Endothelial cell (in vitro differentiated cells): ENCODE measurements around the gene SGTA. TPM values are rescaled to one million over a fixed set of nuclear protein-coding genes. Genes with fewer than 3 reads are reported as not detected.

ENCODE experiments used
- DNase-seq: peaks from one replicate; pipeline ENCODE4 v3.0.0; 2021; ENCODE audit warnings: low spot score
- H3K27ac Mint-ChIP-seq: one replicate; pipeline ENCODE4 v1.8.0; 2021; ENCODE audit warnings: mixed read lengths, inconsistent platforms; ENCODE audit not compliant: unreplicated experiment
- H3K27me3 Mint-ChIP-seq: one replicate; pipeline ENCODE4 v1.8.0; 2021; ENCODE audit warnings: mild to moderate bottlenecking, moderate library complexity, mixed read lengths, inconsistent platforms; ENCODE audit not compliant: unreplicated experiment
- H3K36me3 Mint-ChIP-seq: one replicate; pipeline ENCODE4 v1.8.0; 2021; ENCODE audit warnings: mild to moderate bottlenecking, low read depth, mixed read lengths, inconsistent platforms; ENCODE audit not compliant: unreplicated experiment
- H3K4me1 Mint-ChIP-seq: one replicate; pipeline ENCODE4 v1.8.0; 2021; ENCODE audit warnings: mild to moderate bottlenecking, mixed read lengths, inconsistent platforms; ENCODE audit not compliant: unreplicated experiment
- H3K4me3 Mint-ChIP-seq: one replicate; pipeline ENCODE4 v1.8.0; 2021; ENCODE audit warnings: mild to moderate bottlenecking, mixed read lengths, inconsistent platforms; ENCODE audit not compliant: unreplicated experiment
- H3K9me3 Mint-ChIP-seq: one replicate; pipeline ENCODE4 v1.8.0; 2021; ENCODE audit warnings: mixed read lengths, inconsistent platforms; ENCODE audit not compliant: unreplicated experiment
- CTCF ChIP-seq: fragments of 200-600 bp; sonication (generic); IDR thresholded peaks from one replicate; pipeline ENCODE4 v1.5.0; 2021; ENCODE audit warnings: antibody characterized with exemption; ENCODE audit not compliant: unreplicated experiment
- total RNA-seq: library from RNA; stranded (reverse); fragmentation: NEBNext Ultra II Directional; extraction: Animal tissue kit (Norgen Biotek cat#: 25700); gene quantifications from one replicate; pipeline ENCODE4 v1.2.1, GENCODE V29; 2021; ENCODE audit not compliant: unreplicated experiment

The SGTA gene
- total RNA-seq, 1 donor from 2014 or later: 60.4 TPM

DNA sequence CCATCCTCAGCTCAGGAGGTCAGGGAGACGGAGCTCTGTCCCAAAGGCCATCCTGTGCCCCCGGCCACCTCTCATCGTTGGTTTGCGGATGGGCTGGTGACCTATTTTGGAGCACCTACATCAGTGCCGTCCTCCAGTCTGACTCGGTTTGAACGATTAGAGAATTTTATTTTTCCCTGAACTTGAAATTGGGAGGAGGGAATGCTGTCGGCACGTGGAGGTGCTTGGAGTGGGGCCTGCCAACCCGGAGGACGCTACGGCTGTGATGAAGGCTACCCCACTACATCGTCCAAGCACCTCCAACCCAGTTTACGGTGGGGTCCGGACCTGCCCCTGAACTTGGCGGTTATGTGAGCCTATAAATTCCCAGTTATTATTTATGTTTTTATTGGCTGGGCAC lies 33.6 kb upstream of the SGTA start:
- Mint-ChIP-seq H3K27me3 (peaks cover 6% of the 10 kb centered on the region), H3K27ac (no peak overlapping the region), H3K4me1 (no peaks in the 10 kb centered on the region), H3K36me3 (no peaks in the 10 kb centered on the region), H3K9me3 (no peaks in the 10 kb centered on the region), H3K4me3 (no peak overlapping the region)
- no peak for DNase-seq
- TF ChIP-seq CTCF: no peak

DNA sequence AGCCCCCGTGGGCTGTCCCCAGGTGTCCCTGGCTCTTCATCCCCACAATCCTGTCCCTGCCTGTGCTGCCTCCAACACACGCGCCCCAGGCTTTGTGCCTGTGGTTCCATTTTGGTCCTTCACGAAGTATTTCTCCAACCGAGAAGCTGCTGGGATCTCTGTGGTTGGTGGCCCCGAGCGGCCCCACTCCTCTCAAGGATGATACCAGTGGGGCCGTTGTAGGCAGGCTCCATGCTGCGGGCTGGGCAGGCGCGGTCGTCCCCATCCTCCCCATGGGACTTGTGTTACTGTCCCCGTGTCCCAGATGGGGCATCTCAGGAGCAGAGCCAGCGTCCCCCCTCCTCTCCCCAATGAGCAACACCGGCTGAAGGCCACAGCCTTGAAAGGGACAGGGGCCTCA lies 32.9 kb upstream of the SGTA start:
- Mint-ChIP-seq H3K9me3 (no peaks in the 10 kb centered on the region), H3K27me3 (peaks cover 4% of the 10 kb centered on the region), H3K27ac (no peak overlapping the region), H3K4me3 (no peak overlapping the region), H3K36me3 (no peaks in the 10 kb centered on the region), H3K4me1 (no peaks in the 10 kb centered on the region)
- no peak for DNase-seq
- no peak for TF ChIP-seq CTCF

DNA sequence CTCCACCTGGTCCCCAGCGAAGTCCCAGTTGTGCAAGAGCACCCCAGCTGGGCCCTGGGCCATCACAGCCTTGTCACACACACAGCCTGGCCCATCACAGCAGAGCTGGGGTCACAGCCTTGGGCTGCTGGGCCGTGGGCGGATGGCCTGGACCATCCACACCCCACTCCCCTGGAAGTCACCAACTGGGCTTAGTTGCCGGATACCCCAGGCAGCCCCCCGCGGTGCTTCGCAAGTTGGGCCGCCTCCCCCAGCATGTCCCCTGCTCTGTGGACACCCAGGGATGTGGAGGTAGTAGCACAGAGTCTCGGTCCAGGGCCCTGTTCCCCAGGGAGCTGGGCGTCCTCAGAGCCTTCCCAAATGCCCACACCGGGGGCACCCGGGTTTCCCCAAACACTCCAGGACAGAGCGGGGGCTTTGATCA lies 32.1 kb upstream of the SGTA start:
- Mint-ChIP-seq H3K27me3 (peaks cover 2% of the 10 kb centered on the region), H3K9me3 (no peaks in the 10 kb centered on the region), H3K4me3 (no peak overlapping the region), H3K4me1 (no peaks in the 10 kb centered on the region), H3K36me3 (no peaks in the 10 kb centered on the region), H3K27ac (no peak overlapping the region)
- no peak for DNase-seq
- TF ChIP-seq CTCF: no peak

GRCh38 chr19:2814426-2814825 lies 31.4 kb upstream of the SGTA start:
- no peak overlapping the region for H3K27ac Mint-ChIP-seq
- no peaks in the 10 kb centered on the region for H3K36me3 Mint-ChIP-seq
- H3K4me3 Mint-ChIP-seq: no peak overlapping the region
- no peak for TF ChIP-seq CTCF
- H3K27me3 Mint-ChIP-seq: peaks cover 2% of the 10 kb centered on the region
- H3K9me3 Mint-ChIP-seq: no peaks in the 10 kb centered on the region
- no peak for DNase-seq
- H3K4me1 Mint-ChIP-seq: no peaks in the 10 kb centered on the region

GRCh38 chr19:2813235-2814160 lies 30.4 kb upstream of the SGTA start:
- Mint-ChIP-seq H3K27me3 (peaks cover 2% of the 10 kb centered on the region), H3K27ac (no peak overlapping the region), H3K4me1 (no peaks in the 10 kb centered on the region), H3K36me3 (peaks cover 8% of the 10 kb centered on the region), H3K4me3 (no peak overlapping the region), H3K9me3 (no peaks in the 10 kb centered on the region)
- TF ChIP-seq CTCF: no peak
- DNase-seq: no peak
